ENCODE results near the gene SLFN11. TPM values are rescaled to one million over a fixed set of nuclear protein-coding genes. Genes with fewer than 3 reads are reported as not detected.

Gene SLFN11
- total and polyA plus RNA-seq, 2 of the 8 experiments (the other 6 are each of a cell fraction or from before 2014, with no cell fraction given) = 0.11 to 0.28 TPM

DNA sequence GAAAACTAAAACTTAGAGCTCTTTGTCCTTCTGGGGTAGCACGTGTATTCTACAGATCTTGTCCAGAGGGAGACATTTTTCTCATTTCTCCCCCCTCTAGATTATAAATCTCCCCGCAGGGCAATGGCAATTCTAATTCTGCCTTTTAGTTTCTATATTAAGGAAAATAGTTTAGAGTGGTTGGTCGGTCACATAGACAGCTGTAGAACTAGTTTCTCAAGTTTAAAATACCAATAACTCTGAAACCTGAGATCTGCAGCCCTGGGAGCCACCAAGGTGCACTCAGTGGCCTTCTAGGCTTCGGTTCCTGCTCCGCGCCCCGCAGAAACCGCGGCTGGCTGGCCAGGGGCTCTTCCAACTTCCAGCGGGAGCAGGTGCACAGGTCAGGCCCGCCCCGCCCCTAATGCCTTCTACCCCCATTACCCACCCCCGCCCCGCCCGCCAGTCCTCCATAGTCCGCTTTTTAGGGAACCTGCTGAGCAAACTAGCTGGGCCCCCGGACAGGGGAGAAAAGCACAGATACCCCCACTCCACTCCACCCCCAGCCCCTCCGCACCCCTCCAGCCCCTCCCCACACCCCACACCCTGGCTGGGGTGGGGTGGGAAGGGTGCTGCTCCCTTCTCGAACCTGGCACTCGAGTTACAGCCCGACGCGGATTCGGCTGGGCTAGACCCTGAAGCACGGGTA is 431 bp downstream of the SLFN11 start (continued):
- no peak for TF ChIP-seq CBX5 (IDR thresholded peaks at IDR 0.05; ENCODE audit: low read depth, low read length)
- no peak for TF ChIP-seq HDAC6 (IDR thresholded peaks at IDR 0.05; ENCODE audit: low read depth, low read length)
- no peak for TF ChIP-seq RFX5 (IDR thresholded peaks at IDR 0.05; ENCODE audit: borderline replicate concordance, low read depth, low read length)
- TF ChIP-seq POLR2AphosphoS5 (IDR thresholded peaks at IDR 0.05; ENCODE audit: low read depth, low read length) = no peak
- TF ChIP-seq KDM4A (IDR thresholded peaks at IDR 0.05; ENCODE audit: low read depth, low read length, severe bottlenecking) = no peak
- TF ChIP-seq TBP (IDR thresholded peaks at IDR 0.05; ENCODE audit: low read depth, low read length) = no peak
- TF ChIP-seq, protein P1, sequence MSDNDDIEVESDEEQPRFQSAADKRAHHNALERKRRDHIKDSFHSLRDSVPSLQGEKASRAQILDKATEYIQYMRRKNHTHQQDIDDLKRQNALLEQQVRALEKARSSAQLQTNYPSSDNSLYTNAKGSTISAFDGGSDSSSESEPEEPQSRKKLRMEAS (IDR thresholded peaks at IDR 0.05) = no peak

All from H1 (cell line).